ENCODE results near the gene CLIP1.

The CLIP1 gene

DNA sequence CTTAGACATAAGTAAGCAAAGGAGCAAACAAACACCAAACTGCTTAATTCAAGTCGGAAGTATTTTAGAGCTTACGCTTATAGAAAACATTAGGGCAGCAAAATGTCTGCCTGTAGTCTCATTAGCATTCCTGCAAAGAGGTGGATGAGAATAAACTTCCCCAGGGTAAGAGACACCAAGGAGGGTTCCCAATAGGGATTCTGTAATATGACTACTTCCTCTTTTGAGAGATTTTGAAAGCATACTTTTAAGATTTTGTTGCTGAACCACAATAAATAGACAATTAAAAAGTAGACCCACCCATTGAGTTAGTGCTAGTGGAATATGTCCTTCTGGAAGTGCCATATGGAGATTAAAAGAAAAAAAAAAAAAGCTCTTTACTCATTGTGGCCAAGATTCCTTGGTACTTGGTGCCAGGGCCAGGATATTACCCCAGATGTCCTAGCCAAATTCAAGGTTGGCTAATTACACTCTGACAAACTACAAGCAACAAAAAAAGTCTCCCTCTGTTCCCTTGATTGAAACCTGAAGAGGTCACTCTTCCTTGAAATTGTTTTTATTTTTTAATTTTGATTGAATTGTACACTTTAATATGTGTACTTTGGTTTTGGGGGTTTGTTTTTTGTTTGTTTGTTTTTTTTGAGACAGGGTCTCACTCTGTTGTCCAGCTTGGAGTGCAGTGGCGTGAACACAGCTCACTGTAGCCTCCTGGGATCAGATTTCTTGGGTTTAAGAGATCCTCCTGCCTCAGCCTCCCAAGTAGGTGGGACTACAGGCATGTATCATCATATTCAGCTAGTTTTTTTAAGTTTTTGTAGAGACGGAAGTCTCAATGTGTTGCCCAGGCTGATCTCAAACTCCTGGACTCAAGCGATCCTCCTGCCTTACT, 8.7 kb downstream of the CLIP1 start:
- CTCF ChIA-PET = interaction anchor here (0.6 to 1.5 kb wide), 3 partner anchors 58 to 139 kb away, joined by 3 to 5 read pairs (median 3); no protein-coding TSS in a partner anchor
- POLR2A ChIA-PET (ENCODE audit: low non-redundant PET) = no interaction called here
- TF ChIP-seq, protein P1, sequence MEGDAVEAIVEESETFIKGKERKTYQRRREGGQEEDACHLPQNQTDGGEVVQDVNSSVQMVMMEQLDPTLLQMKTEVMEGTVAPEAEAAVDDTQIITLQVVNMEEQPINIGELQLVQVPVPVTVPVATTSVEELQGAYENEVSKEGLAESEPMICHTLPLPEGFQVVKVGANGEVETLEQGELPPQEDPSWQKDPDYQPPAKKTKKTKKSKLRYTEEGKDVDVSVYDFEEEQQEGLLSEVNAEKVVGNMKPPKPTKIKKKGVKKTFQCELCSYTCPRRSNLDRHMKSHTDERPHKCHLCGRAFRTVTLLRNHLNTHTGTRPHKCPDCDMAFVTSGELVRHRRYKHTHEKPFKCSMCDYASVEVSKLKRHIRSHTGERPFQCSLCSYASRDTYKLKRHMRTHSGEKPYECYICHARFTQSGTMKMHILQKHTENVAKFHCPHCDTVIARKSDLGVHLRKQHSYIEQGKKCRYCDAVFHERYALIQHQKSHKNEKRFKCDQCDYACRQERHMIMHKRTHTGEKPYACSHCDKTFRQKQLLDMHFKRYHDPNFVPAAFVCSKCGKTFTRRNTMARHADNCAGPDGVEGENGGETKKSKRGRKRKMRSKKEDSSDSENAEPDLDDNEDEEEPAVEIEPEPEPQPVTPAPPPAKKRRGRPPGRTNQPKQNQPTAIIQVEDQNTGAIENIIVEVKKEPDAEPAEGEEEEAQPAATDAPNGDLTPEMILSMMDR (conservative IDR thresholded peaks at IDR 0.05; ENCODE audit: low read depth) = no peak
- DNase-seq (ENCODE audit: low spot score) = no peak
- H3K27ac ChIP-seq = peak overlapping the region; percentile 1; the same call in 1 of the 2 replicates

DNA sequence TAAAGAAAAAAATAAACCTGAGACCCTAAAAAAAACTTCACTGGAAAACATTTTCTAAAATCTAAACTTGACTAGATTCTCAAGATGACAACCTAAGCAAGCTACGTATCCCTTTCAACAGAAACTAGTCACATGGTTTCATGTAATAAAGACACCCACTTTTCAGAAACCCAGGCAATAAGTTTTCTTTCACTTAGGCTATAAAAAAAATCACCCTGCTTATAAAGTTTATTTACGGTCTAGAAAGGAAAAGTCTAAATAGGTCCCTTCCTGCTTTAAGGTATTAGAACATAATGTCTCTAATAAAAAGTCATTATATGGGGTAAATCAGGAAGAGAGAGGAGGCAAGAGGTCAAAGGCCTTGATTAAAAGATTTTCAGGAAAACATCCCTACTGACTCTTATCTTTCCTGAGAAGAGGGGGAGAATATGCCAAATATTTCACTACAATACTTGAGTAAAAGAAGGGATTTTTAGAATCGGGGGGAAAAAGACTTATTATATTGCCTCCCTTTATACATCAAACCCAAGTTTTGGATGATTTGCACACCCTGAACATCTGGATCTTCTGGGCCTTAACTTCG, 9.5 kb downstream of the CLIP1 start:
- ChIA-PET POLR2A (ENCODE audit: low non-redundant PET) (no interaction called here), CTCF (interaction anchor here (0.6 to 1.5 kb wide), 2 partner anchors 57 to 140 kb away, joined by 3 to 5 read pairs; no protein-coding TSS in a partner anchor)
- no peak for DNase-seq (ENCODE audit: low spot score)
- H3K27ac ChIP-seq = no peak overlapping the region
- TF ChIP-seq, protein P1 (conservative IDR thresholded peaks at IDR 0.05; ENCODE audit: low read depth) = no peak

DNA sequence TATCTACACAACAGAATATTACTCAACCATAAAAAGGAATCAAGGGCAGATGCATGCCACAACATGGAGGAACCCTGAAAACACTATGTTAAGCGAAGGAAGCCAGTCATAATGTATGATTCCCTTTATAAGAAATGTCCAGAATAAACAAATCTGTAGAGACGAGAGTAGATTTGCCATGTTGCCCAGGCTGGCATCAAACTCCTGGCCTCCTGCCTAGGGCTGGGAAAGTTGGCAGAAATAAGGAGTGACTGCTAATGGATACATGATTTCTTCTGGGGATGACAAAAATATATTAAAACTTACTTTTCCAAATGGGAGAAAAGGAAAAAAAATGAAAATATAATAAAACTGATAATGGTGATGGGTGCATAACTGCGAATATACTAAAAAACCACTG, 10.9 kb downstream of the CLIP1 start:
- POLR2A ChIA-PET (ENCODE audit: low non-redundant PET) = no interaction called here
- H3K27ac ChIP-seq = no peak overlapping the region; the same call in 1 of the 2 replicates
- CTCF ChIA-PET = interaction anchor here (0.6 kb wide), 1 partner anchor 14 kb away, joined by 5 read pairs; no protein-coding TSS in a partner anchor
- DNase-seq (ENCODE audit: low spot score) = no peak
- TF ChIP-seq, protein P1 (conservative IDR thresholded peaks at IDR 0.05; ENCODE audit: low read depth) = no peak

DNA sequence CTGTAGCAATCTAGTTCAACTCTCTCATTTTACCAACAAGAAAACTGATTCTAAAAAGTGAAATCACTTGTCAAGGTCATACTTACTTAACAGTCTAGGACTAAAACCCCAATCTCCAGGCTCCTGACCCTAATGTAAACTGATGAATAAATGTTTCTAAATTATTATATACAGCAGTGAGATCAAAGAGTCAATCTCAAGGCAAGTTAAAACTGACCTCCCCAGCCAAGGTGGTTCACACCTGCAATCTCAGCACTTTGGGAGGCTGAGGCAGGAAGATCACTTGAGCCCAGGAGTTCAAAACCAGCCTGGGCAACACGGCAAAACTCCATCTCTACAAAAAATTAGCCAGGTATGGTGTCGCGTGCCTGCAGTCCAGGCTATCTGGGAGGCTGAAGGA, 15.3 kb downstream of the CLIP1 start:
- ChIA-PET CTCF (interaction anchor here (0.6 kb wide), 1 partner anchor 166 kb away, joined by 4 read pairs; no protein-coding TSS in a partner anchor), POLR2A (ENCODE audit: low non-redundant PET) (no interaction called here)
- TF ChIP-seq, protein P1 (conservative IDR thresholded peaks at IDR 0.05; ENCODE audit: low read depth) = no peak
- peak overlapping the region; percentile 71 for H3K27ac ChIP-seq
- DNase-seq (ENCODE audit: low spot score) = no peak

DNA sequence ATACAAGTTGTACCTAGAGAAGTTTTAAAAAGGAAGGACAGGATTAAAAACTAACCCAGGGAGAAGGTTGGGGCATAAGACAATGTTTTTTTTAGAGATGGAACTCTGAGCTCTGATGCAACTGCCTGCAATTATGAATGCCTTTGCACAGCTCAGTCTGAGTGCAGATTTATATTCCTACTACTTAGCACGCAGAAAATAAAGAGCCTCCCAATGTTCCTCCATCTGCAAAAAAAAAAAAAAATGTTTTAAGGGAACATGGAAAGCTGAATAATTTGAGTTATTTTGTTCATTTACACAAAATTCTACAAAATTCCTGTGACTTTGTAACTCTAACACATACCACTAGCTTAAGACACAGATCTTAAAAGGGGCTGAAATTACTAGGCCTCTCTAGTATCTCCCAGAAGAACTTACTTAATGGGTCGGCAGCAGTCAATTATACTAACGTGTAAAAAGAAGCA, 15.7 kb downstream of the CLIP1 start:
- ChIA-PET CTCF (interaction anchor here (0.6 to 0.8 kb wide), 2 partner anchors 43 to 166 kb away, joined by 3 to 4 read pairs; no protein-coding TSS in a partner anchor), POLR2A (ENCODE audit: low non-redundant PET) (interaction anchor here (0.6 to 0.7 kb wide), 2 partner anchors 9 to 171 kb away, joined by 3 to 5 read pairs; no protein-coding TSS in a partner anchor)

DNA sequence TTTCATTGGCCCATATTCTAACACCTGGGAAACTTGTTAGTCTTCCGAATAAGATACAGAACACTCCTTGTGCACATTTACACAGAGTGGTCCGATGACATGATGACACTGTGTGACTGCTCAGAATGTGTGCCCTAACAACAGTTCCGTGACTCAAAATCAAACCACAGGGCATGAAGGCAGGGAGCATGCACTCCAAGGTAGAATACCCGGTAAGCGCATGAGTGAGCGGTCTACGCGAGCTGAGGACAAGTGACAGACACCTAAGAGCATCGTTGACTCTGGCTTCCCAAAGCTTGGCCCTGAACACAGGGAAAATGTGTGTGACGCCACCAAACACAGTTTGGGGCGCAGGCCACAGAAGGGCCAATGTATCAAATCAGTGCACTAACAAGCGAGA, 18.6 kb downstream of the CLIP1 start:
- ChIA-PET POLR2A (ENCODE audit: low non-redundant PET) (no interaction called here), CTCF (interaction anchor here (0.8 kb wide), 1 partner anchor 68 kb away, joined by 3 read pairs; no protein-coding TSS in a partner anchor)
- no peak for DNase-seq (ENCODE audit: low spot score)

More for the DNA sequence above, 15.7 kb downstream of the CLIP1 start:
- TF ChIP-seq, protein P1 (conservative IDR thresholded peaks at IDR 0.05; ENCODE audit: low read depth) = no peak
- no peak for DNase-seq (ENCODE audit: low spot score)
- H3K27ac ChIP-seq = no peak overlapping the region

More for the DNA sequence above, 18.6 kb downstream of the CLIP1 start:
- TF ChIP-seq, protein P1 (conservative IDR thresholded peaks at IDR 0.05; ENCODE audit: low read depth) = no peak
- peak overlapping the region; percentile 44 for H3K27ac ChIP-seq

Data from RWPE1 (cell line).